AG08396 (cell line): ENCODE measurements around the gene RNF208.

Experiments used
- DNase-seq: peaks from one replicate; pipeline ENCODE4 v3.0.0; 2012; ENCODE audit warnings: low spot score, mixed read lengths

RNF208 gene

DNA sequence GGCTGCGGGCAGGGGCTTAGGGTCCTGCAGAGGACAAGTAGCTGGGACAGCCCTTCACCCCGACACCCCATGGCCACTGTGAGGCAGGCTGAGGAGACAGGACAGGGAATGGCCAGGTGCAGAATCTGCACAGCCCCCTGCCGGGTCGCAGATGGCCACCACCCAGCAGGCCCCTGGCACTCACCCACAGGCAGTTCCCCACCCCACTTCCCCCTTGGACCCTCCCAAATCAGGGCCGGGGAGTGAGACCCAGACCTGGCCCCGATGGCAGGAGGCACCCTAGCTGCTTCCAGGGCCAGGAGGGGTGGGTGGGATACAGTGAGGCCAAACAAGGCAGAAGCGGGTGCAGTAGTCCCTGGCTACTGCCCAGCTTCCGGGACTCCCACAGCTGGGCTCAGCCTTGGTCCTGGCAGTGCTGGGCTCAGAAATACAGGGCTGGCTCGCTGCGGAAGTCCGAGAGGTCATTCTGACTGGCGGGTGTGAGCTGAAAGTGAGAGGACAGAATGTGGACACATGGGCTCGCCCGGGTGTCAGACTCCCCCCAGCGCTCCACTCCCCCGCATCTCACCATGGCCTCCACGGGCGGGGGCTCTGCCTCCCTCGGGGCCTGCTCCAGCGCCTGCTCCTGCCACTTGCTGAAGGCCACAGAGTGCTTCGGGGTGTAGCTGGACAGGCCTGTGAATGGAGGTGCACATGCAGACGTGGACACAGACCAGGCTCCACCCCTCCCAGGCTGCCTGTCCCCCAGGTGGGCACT, 30.2 kb downstream of the RNF208 start:
- DNase-seq: no peak

DNA sequence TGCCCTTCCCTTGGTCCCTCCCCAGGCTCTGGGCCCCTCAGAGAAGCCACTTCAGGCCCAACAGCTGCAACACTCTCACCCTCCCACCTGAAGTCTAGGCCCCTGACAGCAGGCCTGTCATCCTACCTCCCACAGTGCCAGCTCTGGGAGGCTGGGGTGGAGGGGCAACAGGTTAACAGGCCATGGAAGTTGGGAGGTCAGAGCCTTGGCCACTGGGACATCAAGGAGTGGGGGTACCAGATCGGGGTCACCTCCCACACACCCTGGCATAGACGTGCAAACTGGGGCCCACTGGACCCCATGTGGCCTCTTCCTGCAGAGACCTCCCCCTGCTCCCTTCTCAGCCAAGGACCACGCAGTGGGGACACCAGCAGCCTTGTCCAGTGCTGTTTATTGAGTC, 30.8 kb downstream of the RNF208 start:
- no peak for DNase-seq

DNA sequence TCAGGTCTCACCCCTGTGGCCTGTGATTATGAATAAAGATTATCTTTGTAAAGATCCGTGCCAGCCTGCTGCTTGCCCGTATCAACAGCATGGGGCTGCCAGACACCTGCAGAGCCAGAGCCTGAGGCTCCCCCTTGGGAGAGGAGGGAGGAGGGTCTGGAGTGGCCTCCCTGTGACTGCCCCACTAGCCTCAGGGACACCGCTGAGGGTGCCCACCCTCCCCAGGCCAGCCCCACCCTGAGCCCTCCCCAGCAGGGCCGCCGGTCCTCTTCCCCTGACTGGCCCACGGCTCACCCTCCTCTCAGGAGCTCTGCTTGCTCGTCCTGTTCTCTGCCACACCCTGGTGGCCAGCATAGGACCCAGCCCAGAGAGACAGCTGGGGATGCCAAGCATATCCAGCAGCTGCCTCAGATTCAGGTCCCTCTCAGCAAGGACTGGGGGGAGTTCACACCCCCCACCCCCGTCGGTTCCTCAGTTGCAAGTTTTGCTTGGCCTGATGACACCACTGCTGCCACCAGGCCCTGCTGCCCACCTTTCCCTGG, 31.7 kb downstream of the RNF208 start:
- DNase-seq: no peak

DNA sequence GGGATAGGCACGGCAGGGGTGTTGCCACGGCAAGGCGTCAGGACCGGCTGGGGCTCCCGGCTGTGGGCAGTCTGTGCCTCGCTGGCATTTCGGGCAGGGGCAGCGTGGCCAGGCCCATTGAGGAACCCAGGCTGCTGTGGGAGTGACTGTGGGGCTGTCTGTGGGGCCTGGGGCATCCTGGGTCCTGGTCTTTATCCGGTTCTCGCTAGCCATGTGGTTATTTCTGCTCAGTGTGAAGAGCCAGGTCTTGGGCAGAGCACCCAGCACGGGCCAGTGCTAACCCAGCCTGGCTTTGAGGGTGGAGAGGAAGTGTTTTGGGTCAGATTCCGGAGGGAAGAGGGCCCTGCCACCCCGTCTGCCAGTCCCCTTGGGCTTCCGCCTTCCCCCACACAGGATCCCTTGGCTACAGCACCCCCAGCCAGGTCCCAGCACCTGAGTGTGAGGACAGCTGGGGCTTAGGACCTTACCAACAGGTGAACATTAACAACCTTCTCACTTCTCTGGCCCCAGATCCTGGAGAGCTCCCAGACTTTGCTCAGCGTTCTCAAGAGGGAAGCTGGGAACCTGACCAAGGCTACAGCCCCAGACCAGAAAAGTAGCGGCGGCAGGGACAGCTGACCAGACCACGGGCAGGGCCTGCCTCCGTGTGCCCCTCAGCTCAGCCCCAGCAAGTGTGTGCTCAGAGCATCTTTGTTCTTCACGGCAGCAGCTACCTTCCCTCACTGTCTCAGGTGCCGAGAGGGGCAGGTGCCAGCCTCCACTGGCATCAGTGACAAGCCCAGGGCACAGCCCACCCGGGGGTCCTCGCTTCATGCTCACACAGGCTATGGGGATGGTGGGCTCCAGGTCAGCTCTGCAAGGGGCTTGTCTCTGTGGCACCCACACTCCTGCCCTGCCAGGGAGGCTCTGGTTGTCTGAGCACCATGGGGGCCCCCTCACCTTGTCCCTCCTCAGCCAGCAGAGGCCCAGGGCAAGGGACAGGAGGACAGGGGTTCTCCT, 32.4 kb downstream of the RNF208 start:
- DNase-seq: no peak

DNA sequence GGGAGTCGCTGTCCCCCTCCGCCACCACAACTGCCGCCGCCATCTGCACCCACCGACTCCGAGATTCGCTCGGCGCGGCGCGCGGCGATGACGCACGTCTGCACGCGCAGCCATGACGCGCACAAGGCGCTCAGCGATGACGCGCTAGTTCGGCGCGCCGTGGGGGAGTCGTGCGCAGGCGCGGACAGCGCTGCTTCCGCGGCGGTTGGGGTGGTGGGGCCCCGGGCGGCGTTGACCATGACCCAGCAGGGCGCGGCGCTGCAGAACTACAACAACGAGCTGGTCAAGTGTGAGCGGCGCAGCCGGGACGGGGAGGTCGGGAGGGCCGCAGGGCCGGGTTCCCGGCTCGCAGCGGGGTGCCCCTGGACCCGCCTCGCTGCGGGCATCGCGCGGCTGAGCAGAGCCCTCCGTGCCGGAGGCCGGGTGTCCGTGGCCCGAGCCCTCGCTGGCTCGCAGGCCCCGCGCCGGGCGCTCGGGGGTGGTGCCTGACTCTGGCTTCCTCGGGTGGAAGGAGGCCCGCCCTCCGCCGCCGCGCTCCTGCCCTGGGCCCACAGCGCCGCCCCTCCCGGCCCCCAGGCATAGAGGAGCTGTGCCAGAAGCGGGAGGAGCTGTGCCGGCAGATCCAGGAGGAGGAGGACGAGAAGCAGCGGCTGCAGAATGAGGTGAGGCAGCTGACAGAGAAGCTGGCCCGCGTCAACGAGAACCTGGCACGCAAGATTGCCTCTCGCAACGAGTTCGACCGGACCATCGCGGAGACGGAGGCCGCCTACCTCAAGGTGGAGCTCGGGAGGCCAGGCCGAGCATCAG, 33.3 kb downstream of the RNF208 start, which contains the start of the genes ANAPC2 and SSNA1:
Gene ANAPC2 (minus strand): TSS at position 71 of the 807 bp plus-strand sequence. CDS start 28 bp downstream, at position 43.
Gene SSNA1 (plus strand): TSS at position 187 of the 807 bp plus-strand sequence. CDS start 51 bp downstream, at position 238.
- DNase-seq: peak; percentile 98

DNA sequence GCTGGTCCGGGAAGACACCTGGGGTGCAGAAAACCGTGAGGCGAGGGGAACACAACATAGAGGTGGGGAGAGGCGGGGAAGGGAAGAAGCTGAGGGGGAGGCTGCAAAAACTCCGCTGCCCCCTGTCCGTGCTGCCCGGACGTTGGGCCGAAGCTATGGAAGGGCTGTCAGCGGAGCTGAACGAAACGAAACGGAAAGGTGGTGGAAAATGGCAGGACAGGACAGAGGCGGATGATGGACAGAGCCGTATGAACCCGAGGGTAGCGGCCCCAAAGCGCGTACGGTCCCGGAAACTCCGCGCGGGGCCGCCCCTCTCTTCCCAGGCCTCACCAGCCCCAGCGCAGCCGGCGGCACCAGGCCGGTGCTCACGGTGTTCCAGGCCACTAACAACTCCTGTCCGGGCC, 34.0 kb downstream of the RNF208 start:
- no peak for DNase-seq

DNA sequence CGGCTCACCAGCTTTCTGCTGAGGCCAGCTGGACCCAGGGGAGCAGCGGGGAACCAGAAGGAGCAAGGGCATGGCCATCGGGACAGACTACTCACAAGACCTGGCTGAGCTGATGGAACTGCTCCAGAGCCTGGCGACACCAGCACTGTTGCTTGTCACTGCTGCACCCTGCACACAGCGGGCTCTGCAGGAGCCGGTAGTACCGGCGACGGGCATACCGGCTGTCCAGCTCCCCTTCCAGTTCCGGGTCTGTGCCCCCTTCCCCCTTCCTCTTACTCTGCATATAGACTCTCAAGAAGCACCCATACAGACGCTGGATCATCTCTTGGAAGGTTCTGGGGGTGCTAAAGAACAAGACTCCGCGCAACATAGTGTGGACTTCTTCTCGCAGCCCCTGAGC, 34.7 kb downstream of the RNF208 start:
- DNase-seq: no peak

DNA sequence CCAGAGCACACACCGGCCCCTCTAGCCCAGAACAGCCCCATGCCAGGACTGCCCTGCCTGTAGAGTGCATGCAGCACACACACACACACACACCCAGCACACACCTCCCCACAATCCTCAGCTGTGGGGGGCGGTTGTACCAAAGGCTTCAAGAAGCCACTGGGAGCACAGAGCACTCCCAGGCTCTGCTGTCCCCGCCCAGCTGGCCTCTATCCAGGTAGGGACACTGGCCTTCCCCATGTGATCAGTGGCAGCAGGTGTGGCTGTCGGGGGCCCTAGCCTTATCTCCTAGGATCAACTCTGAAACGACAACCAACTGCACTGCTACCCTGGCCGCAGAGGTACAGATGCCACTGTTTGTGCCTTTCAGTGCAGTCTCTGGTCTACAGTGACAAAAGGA, 35.7 kb downstream of the RNF208 start:
- DNase-seq: no peak

DNA sequence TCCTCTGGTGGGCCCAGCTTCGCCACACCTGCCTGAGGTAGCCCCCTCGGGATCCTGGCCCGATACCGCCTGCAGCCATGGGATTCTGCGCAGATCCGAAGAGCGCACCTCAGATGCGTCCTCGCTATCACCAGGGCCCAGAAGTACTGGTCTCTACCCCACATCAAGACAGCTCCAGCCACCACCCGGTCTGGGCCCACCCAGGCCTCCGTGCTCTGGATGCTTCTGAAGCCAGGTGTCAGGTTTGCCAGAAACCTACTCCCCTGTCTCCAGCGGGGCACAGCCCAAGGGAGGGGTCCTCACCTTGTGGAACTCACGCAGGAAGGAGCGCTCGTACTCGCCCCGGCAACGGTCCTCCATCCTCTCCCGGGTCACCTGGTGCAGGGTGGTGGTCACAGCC, 36.1 kb downstream of the RNF208 start:
- no peak for DNase-seq

DNA sequence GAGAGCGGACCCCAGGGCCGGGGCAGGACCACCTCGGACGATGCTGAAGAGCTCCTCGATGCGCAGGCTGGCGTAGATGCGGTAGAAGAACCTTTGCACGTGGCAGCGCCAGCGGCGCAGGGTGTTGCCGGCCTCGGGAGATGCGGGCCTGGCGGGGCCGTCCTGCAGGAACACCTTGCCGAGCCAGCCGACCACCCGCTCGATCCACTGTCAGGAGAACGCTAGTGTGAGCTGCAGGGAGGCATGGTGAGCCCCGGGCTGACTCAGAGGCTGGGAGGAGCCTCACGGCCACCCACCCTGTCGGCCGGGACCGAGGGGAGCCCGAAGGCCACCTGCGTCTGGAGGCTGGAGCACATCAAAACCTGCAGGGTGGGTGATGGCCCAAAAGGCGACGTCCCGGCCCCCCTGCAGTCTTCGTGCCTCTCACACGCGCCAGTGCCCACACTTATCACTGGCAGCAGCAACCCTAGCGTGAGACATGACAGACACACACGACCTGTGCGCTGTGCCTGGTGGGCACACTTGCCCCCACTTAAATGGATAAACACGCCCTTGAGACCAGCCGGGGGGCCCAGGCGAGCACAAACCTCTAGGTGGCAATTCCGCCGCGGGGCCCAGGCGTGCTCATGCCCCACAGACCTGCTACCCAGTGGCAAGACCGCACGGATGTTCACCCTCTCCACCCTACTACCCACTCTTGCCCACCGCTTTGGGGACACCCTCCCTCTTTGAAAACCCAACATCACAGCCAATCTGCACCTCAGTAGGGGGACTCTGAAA, 37.0 kb downstream of the RNF208 start:
- no peak for DNase-seq

DNA sequence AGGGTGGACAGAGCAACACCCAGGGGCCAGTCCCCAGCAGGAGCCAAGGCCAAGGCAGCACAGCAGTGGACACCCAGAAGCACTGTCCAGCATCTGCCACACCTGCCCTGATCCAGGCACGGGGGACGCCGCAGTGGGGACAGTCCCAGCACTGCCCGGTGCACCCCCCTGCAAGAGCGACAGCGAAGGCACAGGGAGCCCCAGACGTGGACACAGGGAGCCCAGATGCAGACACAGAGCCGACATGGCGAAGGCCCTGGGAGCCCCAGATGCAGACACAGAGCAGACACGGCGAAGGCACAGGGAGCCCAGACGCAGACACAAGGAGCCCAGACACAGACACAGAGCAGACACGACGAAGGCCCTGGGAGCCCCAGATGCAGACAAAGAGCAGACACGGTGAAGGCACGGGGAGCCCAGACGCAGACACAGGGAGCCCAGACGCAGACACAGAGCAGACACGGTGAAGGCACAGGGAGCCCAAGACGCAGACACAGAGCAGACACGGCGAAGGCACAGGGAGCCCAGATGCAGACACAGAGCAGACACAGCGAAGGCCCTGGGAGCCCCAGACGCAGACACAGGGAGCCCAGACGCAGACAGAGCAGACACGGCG, 38.0 kb downstream of the RNF208 start:
- DNase-seq: no peak

DNA sequence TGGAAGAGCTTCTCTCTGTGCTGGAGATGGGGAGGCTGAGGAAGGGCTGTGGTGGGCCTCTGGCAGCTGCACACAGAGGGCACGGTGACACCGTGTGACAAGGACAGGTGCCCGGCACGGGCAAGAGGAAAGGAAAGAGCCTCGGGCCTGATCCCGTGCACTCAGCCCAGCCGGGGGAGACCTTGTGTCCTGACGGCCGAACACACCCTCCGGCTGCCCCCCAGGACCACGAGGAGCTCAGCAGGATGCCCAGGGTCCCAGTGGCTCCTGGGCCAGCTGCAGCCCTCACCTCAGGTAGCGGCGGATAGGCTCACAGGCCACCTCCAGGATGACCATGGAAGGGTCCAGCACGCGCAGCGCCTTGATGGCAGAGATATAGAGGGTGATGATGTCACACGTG, 39.2 kb downstream of the RNF208 start:
- DNase-seq: no peak

DNA sequence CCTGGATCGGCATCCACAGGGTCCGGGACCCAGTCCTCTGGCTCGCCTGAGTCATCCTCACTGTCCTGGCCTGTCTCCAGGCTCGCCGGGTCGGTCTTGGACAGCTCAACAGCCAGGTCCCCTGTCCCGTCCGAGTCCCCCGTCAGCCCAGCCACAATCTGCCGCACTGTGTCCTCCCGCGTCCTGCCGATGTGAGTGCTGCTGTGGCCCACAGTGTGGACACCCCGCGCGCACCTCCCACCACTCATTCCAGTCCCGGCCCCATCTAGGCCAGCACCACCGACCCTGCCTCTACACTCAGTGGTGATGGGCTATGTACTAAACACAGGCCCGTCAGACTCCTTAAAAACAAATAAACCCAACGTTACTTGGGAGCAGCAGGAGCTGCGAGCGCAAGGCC, 40.4 kb downstream of the RNF208 start:
- no peak for DNase-seq

DNA sequence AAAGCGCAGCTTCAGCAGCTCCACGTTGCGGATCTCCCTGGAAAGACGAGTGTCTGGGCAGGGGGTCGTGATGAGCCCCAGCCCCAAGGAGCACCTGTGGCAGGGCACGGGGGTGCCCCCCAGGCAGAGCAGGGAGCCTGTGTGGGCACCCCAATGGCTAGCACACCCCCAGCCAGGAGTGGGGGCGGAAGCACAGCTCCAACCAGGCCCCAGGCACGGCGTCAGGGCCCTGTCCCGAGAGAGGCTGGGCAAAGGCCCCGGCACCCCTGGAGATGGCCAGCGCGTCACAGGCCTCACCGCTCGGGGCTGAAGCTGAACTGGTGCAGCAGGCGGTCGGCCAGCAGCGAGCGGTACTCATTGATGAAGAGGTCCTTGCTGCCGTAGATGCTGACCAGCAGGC, 41.5 kb downstream of the RNF208 start:
- DNase-seq: no peak

DNA sequence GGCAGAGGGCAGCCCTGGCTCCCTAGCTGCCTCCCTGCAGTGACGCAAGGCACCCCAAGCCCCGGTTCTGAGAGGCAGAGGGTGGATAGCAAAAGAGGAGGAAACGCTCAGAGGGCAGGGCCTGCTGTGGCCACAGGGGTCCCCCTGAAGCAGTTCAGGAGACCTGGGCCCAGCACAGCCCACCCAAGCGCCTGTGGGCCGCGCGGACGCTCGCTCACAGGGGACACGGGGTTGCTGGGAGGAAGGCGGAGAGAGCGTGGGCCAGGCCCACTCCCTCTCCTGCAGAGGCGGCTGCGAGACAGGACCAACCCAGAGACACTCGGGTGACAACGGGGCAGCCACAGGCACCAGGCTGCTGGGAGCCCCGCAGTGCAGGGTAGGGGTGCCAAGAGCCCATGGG, 42.3 kb downstream of the RNF208 start:
- DNase-seq: no peak

DNA sequence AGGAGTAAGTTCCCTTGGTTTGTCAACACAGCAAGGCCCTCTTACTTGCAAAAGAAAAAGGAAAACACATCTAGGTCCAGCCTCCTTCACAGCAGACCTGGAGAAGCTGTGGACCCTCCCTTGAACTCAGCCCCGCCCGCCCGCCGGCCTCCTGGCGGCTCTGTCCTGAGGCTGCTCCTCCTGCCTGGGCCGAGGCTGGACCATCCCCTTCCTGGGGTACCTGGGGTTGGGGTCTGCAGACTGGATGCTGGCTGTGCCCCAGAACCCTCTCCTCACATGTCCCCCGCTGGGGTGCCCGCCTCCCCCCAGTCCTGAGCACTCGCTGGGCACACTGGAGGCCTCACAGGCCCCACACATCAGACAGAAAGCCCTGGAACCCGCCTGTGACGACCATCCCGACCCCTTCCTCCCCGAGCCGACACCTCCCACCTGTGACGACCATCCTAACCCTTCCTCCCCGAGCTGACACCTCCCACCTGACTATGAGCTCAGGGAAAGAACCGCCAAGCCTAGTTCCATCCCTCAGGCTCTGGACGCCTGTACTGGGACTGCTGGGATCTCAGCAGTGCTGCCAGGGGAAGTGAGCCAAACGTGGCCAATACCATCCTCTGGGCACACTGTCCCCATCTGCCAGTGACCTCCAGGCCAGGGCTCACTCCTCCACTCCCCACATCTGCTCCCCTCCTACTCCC, 43.0 kb downstream of the RNF208 start:
- DNase-seq: no peak

DNA sequence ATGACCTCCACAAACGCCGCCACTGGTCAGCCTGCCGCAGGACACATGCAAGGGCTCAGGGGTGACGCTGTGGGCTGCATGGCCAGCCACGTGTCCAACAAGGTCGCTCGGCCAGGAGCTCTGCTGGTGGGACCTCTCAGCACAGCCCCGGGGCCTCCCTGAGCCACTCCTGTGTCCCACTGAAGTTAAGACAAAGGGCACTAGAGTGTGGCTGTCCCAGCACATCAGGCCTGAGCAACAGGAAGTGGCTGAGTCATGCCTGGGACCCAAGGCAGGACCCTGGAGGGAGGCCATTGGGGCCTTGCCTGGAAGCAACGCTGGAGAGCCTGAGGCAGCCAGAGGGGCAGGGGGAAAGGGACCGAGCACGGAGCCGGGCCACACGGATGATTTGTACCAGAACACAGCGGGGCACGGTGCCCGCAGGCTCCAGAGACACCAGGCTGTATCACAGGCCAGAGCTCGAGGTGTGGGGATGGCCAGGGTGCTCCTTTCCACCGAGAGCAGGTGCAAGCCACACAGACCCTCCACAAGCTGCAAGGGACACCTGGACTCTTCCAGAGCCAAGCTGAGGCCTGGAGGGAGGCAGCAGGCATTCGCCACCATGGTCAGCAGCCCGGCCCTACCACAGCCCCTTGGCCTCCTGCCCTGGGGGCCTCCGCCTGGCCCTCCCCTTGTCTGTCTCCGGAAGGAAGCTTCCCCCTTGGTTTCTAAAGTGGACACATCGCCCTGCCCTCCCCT, 43.7 kb downstream of the RNF208 start:
- DNase-seq: no peak

DNA sequence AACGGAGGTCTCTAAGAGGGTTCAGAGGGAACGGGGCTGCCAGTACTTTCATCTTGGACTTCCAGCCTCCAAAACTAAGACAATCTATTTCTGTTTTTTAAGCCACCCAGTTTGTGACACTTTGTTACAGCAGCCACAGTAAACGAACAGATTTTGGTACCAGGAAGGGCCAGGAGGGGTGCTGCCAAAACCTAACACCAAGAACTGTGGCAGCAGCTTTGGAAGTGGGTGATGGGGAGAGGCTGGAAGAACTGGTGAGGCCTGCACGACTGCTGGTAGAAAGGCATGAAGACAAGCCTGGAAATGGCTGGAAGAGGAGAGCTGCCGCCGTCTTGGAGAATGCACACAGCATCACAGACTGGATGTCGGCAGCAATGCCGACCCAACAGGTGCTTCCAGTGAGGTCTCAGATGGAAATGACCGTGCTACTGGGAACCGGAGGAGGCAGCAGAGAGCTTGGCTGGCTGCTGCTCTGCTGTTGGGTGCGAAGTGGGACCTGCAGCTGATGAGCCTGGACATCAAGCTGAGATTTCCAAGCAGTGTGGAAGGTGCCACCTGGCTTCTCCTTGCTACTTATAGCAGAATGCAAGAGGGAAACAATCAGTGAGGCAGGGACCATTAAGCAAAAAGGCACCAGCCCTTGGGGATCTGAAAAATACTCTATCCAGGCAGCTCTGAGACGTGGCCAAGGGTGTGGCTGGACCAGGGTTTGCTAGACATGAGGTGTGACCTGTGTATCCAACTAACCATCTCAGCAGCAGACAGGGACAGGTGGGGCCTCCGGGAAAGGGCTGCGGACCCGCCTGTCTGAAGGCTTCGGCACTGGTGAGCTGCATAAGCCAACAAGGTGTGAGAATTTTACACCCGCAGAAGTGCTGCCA, 45.5 kb downstream of the RNF208 start:
- DNase-seq: peak; percentile 79
